HG03439 (cell line): Measurements from ENCODE around the gene MRPL1.
"Not testable (repeated sequence)": the region's sequence is repeated elsewhere in the genome, so short reads cannot be mapped to it uniquely, and the experiment has no call there.

Source experiments
- ATAC-seq: cut with Tn5 transposase; IDR thresholded peaks from one replicate; pipeline ENCODE4 v1.9.1; 2021; ENCODE audit warnings: mild to moderate bottlenecking, moderate library complexity; ENCODE audit not compliant: unreplicated experiment

The MRPL1 gene

DNA sequence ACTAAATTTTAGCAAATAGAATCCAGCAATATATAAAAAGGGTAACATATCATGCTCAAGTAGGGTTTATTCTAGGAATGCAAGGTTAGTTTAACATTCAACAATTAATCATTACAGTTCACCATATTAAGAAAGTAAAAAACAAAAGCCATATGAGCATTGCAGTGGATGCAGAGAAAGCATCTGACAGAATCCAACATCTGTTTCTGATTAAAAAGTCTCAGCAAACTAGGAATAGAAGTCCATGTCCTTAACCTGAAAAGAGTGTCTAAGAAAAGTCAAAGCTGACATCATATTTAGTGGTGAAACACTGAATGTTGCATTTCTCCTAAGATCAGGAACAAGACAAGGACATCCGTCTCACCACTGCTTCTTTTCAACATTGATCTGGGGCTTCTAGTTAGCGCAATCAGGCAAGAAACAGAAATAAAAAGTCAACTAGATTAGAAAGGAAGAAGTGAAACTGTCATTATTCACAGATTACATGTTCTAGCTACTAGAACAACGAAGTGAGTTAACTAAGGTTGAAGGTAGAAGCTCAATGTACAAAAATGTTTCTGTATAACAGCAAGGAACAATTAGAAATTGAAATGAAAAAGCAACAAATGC, 49.3 kb downstream of the MRPL1 start:
- ATAC-seq, result peak; percentile 54

DNA sequence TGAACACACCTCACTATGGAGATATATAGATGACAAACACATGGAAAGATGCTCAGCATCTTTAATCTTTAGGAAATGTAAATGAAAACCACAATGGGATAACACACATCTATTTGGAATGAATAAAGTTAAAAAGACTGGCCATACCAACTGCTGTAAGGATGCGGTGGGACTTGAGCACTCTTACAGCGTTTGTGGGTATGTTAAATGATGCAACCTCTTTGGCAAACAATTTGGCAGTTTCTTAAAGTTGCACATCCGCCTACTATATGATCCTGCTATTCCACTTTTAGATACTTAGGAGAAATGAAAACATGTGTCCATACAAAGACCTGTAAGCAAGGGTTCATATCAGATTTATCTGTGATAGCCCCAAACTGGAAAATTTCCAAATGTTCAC, 50.7 kb downstream of the MRPL1 start:
- ATAC-seq, result no peak

DNA sequence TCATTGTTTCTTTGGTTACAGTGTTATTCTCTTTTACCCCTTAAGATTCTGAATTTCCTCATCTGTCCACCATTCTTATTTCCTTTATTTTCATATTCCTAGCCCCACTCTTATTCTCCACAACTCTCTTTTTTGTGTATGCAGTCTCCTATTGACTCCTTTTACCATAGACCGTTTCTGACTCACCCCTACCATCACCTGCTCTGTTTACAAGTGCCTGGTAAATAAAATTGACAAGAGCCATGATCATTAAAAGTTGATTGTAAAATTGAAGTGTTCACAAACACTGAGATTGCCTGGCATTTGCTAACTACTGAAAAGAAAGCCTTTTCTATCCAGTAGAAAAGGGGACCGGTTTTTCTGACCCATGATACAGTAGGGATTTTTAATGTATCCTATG, 54.4 kb downstream of the MRPL1 start:
- no peak for ATAC-seq

DNA sequence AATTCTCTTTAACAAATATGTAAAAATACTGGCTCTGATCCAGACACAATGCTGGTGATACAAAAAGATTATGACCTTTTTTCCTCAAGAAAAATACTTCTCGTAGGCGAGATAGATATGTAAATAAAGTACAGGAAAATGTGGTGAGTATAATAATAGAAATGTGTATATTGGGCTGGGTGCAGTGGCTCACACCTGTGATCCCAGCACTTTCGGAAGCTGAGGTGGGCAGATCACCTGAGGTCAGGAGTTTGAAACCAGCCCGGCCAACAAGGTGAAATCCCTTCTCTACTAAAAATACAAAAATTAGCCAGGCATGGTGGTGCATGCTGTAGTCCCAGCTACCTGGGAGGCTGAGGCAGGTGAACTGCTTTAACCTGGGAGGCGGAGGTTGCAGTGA, 55.0 kb downstream of the MRPL1 start:
- ATAC-seq, result no peak

DNA sequence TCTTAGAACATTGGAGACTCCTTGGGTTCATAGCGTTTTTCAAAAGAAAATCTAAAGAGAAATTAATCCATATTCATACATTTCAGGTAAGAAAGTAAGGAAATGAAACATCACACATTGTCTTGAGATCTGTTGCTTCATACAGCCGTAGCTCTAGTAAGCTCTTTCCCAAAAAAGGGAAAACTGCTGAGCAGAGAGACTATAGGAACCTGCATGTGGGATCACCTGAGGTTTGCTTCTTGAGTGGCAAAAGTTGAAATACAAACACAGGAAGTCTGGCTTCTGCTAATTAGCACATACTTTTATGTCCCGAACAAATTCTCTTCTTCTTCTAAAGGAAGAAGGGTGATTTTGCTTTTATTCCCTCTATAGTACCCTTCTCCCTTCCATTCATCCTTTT, 57.7 kb downstream of the MRPL1 start:
- ATAC-seq, result no peak

DNA sequence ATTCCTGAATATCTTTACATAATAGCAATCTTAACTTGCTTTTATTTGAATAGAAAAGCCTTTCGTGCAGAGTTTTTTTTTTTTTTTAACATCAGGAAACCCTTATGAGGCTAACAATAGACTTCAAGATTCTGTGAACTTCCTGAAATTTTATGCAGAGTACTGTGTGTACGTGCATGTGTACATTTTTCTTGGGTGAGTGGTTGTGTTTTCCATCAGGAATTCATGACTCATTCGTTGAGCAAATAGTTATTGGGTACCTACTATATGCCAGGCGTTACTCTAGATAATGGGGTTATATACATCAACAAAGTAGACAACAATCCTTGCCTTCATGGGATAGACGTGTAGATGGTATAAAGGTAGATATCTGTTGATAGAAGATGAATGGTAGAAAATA, 59.1 kb downstream of the MRPL1 start:
- ATAC-seq, result no peak

DNA sequence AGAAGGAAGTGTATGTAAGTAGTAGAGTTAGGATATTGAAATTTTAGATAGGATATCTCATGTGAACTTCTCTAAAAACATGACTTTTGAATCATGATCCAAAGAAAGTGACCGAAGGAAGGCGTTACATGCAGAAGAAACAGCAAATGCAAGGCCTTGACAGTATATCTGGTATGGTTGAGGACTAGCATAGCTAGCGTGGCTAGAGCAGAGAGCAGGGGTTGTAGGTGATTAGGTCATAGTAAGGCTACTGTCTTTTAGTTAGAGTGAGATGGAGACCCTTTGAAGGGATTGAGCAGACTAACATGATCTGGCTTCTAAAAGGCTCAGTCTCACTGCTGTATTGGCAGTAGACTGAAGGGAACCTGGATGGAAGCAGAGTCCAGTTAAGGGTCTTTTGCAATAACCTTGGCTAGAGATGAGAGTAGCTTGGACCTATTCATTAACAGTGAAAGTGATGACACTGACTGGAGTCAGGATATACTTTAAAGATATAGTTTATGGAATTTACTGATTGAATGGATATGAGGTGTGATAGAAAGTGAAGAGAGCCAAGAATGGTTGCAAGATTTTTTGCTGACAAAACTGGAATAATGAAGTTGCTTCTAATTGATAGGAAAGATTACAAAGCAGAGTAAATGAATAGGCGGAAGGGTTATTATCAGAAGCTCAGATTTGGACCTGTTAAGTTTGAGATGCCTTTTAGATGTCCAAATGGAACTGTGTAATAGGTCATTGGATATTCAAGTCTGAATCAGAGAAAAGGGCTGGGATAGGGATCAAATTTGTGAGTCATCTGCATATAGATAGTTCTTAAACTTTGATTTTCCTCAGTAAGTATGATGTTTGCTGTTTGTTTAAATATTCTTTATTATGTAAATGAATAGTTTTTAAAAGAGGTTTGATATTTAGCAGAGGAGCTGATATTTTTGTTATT, 59.8 kb downstream of the MRPL1 start:
- no peak for ATAC-seq

DNA sequence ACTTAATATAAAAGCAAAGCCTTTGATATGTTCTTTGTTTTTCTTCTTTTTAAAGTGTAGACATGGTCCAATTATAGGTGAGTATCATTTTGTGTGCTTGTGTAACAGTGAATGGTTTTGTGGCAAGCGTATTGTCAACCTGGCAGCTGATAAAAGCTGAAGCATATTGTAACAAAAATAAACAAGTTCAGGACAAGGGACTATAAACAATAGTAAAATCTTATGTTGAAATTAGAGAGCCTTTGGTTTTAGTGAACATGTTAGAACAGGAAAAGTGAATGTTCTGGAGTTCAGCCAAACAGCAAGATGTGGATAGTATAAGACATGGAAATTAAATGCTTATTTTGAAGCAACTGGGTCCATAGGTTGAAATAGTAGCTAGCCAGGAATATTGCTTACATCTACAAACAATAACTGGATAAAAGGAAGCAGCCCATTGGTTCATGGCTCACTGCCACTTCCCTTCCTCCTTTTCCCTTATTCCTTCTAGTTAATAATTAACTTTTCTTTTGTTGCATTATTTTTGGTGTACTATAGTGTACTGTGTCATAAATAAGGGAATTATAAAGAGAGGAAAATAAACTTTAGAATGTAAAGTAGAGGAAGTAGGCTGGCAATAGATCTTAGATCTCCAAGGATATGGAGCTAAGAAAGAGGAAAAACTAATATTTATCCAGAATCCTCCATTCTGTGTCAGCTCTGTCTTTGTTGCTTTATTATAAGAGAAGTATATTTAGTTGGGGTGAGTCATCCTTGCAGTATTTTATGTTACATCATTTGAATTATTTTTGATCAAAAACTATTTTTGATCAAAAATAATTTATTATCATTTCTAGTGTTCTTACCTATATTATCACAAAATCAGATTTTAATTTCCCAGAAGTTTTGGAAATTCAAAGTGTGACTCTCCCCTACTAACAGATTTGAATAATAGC, 65.6 kb downstream of the MRPL1 start:
- no peak for ATAC-seq

DNA sequence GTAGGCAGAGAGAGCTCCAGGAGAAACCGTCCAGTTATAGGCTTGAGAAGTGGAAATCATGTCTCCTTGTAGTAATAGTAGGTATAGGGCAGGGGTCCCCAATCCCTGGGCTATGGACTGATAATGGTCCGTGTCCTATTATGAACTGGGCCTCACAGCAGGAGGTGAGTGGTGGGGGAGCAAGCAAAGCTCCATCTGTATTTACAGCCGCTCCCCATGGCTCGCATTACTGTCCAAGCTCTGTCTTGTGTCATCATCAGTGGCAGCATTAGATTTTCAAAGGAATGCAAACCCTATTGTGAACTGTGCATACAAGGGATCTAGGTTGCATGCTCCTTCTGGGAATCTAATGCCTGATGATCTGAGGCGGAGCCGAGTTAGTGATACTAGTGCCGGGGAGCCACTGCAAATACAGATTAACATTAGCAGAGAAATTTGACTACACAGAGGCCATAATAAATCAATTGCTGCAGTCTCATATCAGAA, 67.6 kb downstream of the MRPL1 start:
- no peak for ATAC-seq

DNA sequence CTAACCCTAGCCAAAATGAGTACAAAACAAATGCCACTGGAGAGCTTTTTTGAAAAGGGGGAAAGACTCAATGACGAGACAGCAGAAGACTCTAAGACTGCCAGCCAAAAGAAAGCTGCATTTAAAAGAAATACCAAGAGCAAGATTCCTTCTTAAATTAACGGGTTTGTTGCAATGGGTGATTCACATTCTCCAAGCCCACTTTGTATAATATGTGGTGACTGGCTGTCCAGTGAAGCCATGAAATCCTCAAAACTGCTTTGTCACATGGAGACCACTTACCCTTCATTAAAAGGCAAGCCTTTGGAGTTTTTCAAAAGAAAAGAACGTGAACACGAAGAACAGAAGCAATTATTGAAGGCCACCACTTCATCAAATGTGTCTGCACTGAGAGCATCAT, 68.2 kb downstream of the MRPL1 start:
- ATAC-seq, result no peak

DNA sequence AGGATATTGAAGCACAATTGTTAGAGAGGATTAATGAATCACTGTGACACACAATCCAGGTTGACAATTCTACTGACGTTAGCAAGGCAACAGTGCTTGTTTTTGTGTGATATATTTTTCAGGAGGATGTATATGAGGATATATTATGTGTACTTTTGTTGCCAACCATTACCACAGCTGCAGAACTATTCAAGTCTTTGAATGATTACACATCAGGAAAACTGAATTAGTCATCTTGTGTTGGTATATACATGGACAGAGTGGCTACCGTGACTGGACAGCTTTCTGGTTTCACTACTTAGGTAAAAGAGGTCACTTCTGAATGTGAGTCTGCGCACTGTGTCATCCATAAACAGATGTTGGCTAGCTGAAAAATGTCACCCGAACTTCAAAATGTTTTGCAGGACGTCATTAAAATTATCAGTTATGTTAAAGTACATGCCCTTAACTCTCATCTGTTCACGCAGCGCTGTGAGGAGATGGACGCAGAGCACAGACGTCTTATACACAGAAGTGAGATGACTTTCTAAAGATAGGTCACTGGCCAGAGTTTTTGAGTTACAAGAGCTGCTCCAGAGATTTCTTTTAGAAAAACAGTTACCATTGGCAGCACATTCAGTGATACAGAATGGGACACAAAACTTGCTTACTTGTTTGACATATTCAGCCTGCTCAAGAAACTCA, 69.0 kb downstream of the MRPL1 start:
- no peak for ATAC-seq

DNA sequence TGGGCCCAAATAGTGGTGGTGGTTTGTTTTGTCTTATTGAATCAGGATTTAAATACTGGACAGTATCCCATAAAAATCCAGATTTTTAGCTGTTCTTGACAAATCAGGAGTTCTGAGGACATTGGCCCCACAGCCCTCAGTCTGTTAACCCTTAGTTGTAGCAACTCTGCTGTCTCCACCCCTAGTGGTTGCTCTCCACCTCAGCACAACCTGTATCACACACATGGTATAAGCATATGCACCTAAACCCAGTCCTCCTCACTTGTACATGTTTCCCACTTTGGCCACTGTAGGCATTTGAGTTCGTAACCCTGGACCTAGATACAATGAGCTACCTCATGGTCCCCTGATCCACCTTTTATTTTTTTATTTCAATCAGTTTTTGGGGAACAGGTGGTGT, 75.9 kb downstream of the MRPL1 start:
- no peak for ATAC-seq

DNA sequence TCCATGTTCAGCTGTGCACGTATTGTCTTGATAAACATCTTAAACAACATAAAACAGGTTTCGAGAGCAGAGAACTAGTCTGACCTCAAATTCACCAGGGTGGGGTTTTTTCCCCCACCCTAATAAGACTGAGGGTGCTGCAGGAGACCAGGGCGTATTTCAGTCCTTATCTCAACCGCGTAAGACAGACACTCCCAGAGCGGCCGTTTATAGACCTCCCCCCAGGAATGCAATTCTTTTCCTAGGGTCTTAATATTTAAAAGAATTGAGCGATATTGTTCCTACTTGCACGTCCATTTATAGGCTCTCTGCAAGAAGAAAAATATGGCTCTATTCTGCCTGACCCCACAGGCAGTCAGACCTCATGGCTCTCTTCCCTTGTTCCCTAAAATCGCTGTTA, 83.3 kb downstream of the MRPL1 start:
- ATAC-seq, result not testable (repeated sequence)

DNA sequence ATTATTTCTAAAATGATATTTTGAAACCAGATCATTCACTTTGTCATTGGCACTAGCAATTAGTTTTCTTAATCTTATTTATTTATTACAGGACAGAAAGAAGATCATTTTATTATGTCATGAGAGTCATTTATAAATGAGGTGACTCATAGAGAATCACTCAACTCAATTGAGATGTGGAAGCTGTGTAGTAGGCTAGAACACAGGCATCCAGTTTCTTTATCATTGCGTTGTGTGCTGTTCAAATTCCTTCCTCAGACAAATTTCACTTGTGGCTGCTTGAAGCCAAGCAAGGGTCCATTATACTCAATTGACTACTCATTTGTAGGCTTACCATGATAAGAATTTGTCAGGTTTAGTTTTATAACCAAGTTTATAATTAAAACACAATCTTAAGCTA, 87.6 kb downstream of the MRPL1 start:
- ATAC-seq, result no peak

DNA sequence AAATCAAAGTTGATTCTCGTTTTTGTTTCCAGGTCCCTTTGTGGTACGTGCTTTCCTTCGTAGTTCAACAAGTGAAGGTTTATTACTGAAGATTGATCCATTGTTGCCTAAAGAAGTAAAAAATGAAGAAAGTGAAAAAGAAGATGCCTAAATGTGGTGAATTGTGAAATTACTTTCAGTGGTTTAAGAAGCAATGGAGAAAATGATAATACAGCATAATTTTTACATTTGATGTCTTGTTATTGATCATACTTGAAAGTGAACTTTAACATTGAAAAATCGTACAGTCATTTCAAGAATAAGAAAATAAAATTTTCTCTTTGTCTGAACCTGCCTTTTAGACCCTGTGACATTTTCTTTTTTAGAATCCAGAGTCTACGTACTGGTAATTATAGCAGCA, 89.8 kb downstream of the MRPL1 start:
- ATAC-seq, result no peak

DNA sequence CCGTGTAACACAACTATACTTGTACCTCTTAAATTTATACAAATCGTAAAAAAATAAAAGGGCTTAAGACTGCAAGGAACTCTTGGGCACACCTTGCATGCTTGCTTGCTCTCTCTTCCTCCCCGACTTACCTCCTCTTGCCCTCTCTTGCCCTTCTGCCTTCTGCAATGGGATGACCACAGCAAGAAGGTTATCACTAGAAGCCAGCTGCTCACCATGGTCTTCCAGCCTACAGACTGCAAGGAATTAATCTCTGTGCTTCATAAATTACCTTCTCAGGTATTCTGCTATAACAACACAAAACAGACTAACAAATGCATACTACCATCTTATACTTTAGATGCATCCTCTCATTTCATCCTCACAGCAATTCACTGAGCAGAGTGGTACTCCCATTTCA, 92.1 kb downstream of the MRPL1 start:
- no peak for ATAC-seq

DNA sequence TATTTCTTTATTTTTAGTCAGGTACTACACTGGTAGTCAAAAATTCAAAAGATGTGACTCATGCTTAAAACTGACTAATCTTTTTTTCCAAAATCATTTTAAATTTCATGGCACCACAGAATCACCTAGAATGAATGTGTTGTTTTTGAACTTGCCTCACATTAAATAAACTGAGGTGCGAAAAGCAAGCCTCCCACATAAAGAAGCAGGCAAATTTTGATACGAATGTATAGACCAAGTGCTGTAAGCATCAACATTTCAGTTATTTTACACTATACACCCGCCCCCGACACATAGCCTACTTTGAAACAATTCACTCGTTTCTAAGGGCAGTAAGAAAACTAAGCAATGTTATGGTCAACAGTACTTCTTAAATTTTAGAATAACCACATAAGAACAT, 94.3 kb downstream of the MRPL1 start:
- ATAC-seq, result no peak

DNA sequence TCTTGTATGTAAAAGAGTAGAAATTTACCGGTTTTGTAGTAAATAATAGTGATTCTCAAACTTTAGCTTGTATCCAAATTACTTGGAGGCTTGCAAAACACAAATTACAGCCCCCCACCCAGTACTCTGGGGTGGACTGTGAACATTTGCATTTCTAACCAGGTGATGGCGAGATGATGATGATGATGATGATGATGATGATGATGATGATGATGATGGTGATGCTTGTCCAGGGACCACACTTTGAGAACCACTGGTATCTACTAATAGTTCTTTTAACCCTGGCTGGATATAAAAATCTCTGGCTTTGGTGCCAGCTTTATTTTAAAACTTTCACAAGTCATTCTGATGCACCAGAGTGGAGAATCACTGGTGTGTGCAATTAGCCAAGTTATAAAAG, 96.3 kb downstream of the MRPL1 start:
- no peak for ATAC-seq

DNA sequence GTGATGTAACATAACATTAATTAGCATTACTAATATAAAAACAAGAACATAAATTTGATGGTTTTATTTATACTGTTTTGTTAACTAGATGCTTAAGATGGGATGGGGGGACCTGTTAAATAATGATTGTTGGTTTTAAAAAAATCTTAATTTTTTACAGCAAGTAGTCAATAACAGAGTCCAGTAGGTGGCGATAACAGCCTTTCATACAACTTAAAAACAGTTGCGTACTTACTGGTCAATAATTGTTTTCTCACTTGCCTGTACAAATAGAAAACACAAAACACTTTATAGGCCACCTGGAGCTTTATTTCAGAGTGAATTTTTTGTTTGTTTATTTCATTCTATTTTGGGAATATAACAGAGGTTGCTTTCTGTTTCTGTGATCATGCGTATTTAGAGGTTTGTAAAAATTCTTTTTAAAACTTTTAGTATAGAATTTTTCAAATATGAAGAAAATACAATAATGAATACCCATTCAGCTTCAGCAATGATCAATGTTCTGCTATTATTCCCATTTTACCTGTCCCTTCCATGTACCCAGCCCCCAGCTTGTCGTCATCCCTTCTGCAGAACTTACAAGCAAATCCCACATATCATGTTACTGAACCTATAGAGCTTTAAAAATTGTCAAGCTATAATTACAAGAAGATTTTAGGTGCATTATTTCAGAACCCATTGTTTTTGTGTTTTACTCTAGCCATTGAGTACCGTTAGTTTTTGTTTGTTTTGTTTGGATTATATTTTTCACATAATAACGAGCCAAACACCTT, 97.1 kb downstream of the MRPL1 start:
- ATAC-seq, result no peak

DNA sequence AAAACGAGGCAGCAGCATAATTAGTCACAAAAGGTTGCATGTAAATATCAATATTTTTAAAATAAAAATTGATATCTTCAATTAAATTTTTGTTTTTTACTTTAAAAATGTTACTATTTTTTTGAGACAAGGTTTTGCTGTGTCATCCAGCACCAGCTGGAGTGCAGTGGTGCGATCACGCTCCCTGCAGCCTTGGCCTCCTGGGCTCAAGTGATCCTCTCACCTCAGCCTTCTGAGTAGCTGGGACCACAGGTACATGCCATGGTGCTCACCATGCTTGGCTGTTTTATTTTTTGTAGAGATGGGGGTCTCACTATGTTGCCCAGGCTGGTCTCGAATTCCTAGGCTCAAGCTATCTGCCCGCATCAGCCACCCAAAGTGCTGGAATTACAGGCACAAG, 97.7 kb downstream of the MRPL1 start:
- no peak for ATAC-seq
